HCT116 (cell line): ENCODE measurements around the gene PDLIM7. TPM values are rescaled to one million over a fixed set of nuclear protein-coding genes. Genes with fewer than 3 reads are reported as not detected.

Experiments
- ATAC-seq: fragments of 200-7000 bp; cut with Tn5 transposase; 2 replicates; pipeline ENCODE4 v1.9.1; 2020; ENCODE audit warnings: mild to moderate bottlenecking, moderate library complexity
- BruUV-seq: library from RNA; stranded (reverse); fragments of 400-500 nt; replicated peaks from 2 replicates; lab custom pipeline; 2021; lab: Mats Ljungman, UMichigan
- CTCF ChIA-PET: fragments of 300-600 bp; sonication (Branson Sonifier 250); formaldehyde crosslinking; loops from one replicate; lab custom pipeline; 2021; ENCODE audit warnings: antibody characterized with exemption; lab: Charles Lee
- POLR2A ChIA-PET: fragments of 300-600, 350-600 bp; sonication (Branson Sonifier 250); formaldehyde crosslinking; loops from one replicate; lab custom pipeline; 2021; ENCODE audit warnings: antibody characterized with exemption; lab: Charles Lee
- RAD21 ChIA-PET, 2 experiments: fragments of 300-600 bp; sonication (Branson Sonifier 250); formaldehyde crosslinking; loops; one replicate each; lab custom pipeline; 2023; ENCODE audit warnings: low total read pairs in 2 of 2; ENCODE audit not compliant: uncharacterized antibody in 2 of 2, unreplicated experiment in 2 of 2, low non-redundant PET in 1 of 2; lab: Charles Lee
- DNase-seq: peaks from one replicate; pipeline ENCODE4 v3.0.0-alpha.2; 2010; ENCODE audit warnings: low read depth, low spot score
- H2AFZ ChIP-seq: fragments of 200-600 bp; shearing (Covaris generic), sonication (generic); 2 replicates; pipeline ENCODE4 v1.6.1; 2017; ENCODE audit warnings: low read depth, mixed run types, mixed read lengths, antibody characterized with exemption, low read length; ENCODE audit not compliant: poor library complexity, severe bottlenecking
- H3K27ac ChIP-seq: 2 replicates; pipeline ENCODE4 v1.5.1; 2012; ENCODE audit warnings: low read depth, low read length
- H3K27me3 ChIP-seq: fragments of 200-600 bp; sonication (generic); 2 replicates; pipeline ENCODE4 v1.6.1; 2016; ENCODE audit warnings: mixed run types, low read length, mixed read lengths; ENCODE audit not compliant: insufficient read depth
- H3K36me3 ChIP-seq, 2 experiments: fragments of 200-500 bp in 1 of 2; fragments of 200-600 bp in 1 of 2; sonication (Bioruptor generic) in 1 of 2; sonication (generic) in 1 of 2; 2 replicates each; pipeline versions ENCODE4 v1.5.1 to v1.6.1; 2014 to 2016; ENCODE audit warnings: low read length in 2 of 2, inconsistent platforms in 1 of 2, mixed read lengths in 1 of 2, mixed run types in 1 of 2; ENCODE audit not compliant: insufficient read depth in 2 of 2, control insufficient read depth in 1 of 2
- H3K4me1 ChIP-seq, 2 experiments: fragments of 200-600 bp in 1 of 2; sonication (generic) in 1 of 2; 2 replicates each; pipeline versions ENCODE4 v1.5.1 to v1.6.1; 2012 to 2017; ENCODE audit warnings: low read length in 2 of 2, inconsistent platforms in 1 of 2, mild to moderate bottlenecking in 1 of 2, mixed read lengths in 1 of 2, mixed run types in 1 of 2, moderate library complexity in 1 of 2; ENCODE audit not compliant: insufficient read depth in 2 of 2, control insufficient read depth in 1 of 2
- H3K4me2 ChIP-seq: fragments of 200-600 bp; sonication (generic); 2 replicates; pipeline ENCODE4 v1.6.1; 2017; ENCODE audit warnings: mixed run types, low read length, mixed read lengths
- H3K4me3 ChIP-seq, 2 experiments: fragments of 200-600 bp in 1 of 2; sonication (generic) in 1 of 2; replicated peaks in 1 of 2; 2 replicates each; pipeline ENCODE4 v1.5.1; 2011 to 2016; ENCODE audit warnings: low read length in 2 of 2, control low read depth in 1 of 2, low read depth in 1 of 2, mild to moderate bottlenecking in 1 of 2, mixed read lengths in 1 of 2, mixed run types in 1 of 2
- H3K79me2 ChIP-seq: fragments of 200-600 bp; sonication (generic); 2 replicates; pipeline ENCODE4 v1.6.1; 2017; ENCODE audit warnings: mild to moderate bottlenecking, mixed run types, low read length, moderate library complexity, mixed read lengths; ENCODE audit not compliant: insufficient read depth
- H3K9ac ChIP-seq: fragments of 200-600 bp; sonication (generic); 2 replicates; pipeline ENCODE4 v1.6.1; 2016; ENCODE audit warnings: low read length, mixed read lengths
- H3K9me2 ChIP-seq: fragments of 200-600 bp; sonication (generic), shearing (Covaris generic); 2 replicates; pipeline ENCODE4 v1.6.1; 2017; ENCODE audit warnings: mixed run types, mild to moderate bottlenecking, moderate library complexity; ENCODE audit not compliant: insufficient read depth
- H3K9me3 ChIP-seq, 2 experiments: fragments of 200-500 bp in 1 of 2; fragments of 200-600 bp in 1 of 2; sonication (Bioruptor generic) in 1 of 2; sonication (generic) in 1 of 2; 2 replicates each; pipeline ENCODE4 v1.6.1; 2014 to 2017; ENCODE audit warnings: low read length in 2 of 2, mixed read lengths in 2 of 2, inconsistent platforms in 1 of 2, low read depth in 1 of 2, mild to moderate bottlenecking in 1 of 2, mixed run types in 1 of 2, moderate library complexity in 1 of 2; ENCODE audit not compliant: control insufficient read depth in 1 of 2, insufficient read depth in 1 of 2
- H4K20me1 ChIP-seq: fragments of 200-600 bp; sonication (generic), shearing (Covaris generic); 2 replicates; pipeline ENCODE4 v1.6.1; 2017; ENCODE audit warnings: mixed run types, mild to moderate bottlenecking, moderate library complexity; ENCODE audit not compliant: insufficient read depth
- CTCF ChIP-seq, 3 experiments: fragments of 200-600 bp in 1 of 3; sonication (generic) in 1 of 3; IDR thresholded peaks in 2 of 3; conservative IDR thresholded peaks in 1 of 3; 2 replicates each; pipeline ENCODE4 v1.5.1; 2012 to 2017; ENCODE audit warnings: low read depth in 2 of 3, low read length in 2 of 3, antibody characterized with exemption in 1 of 3, borderline replicate concordance in 1 of 3, control low read depth in 1 of 3, mild to moderate bottlenecking in 1 of 3, mixed read lengths in 1 of 3, mixed run types in 1 of 3, moderate library complexity in 1 of 3; ENCODE audit not compliant: insufficient read depth in 1 of 3
- EZH2 ChIP-seq: fragments of 200-600 bp; sonication (generic); IDR thresholded peaks from 2 replicates; pipeline ENCODE4 v1.6.1; 2017; ENCODE audit warnings: antibody characterized with exemption, mixed run types
- EZH2phosphoT487 ChIP-seq: fragments of 200-600 bp; IDR thresholded peaks from 2 replicates; pipeline ENCODE4 v1.6.1; 2018; ENCODE audit warnings: antibody characterized with exemption, borderline replicate concordance
- JUND ChIP-seq: IDR thresholded peaks from 2 replicates; pipeline ENCODE4 v1.6.1; 2012
- MAX ChIP-seq: IDR thresholded peaks from 2 replicates; pipeline ENCODE4 v1.6.1; 2012
- POLR2A ChIP-seq: IDR thresholded peaks from 2 replicates; pipeline ENCODE4 v1.7.0; 2011; ENCODE audit warnings: borderline replicate concordance; ENCODE audit not compliant: insufficient read depth, insufficient read length; ENCODE audit errors: extremely low read depth
- POLR2AphosphoS5 ChIP-seq: IDR thresholded peaks from 2 replicates; pipeline ENCODE4 v1.6.1; 2011; ENCODE audit warnings: mild to moderate bottlenecking, low read depth, low read length, moderate library complexity
- RAD21 ChIP-seq: IDR thresholded peaks from 2 replicates; pipeline ENCODE4 v1.6.1; 2012; ENCODE audit warnings: low read depth, mild to moderate bottlenecking
- SIN3A ChIP-seq: IDR thresholded peaks from 2 replicates; pipeline ENCODE4 v1.6.1; 2012; ENCODE audit warnings: low read depth
- SP1 ChIP-seq: IDR thresholded peaks from 2 replicates; pipeline ENCODE4 v1.6.1; 2012; ENCODE audit warnings: low read depth
- SRF ChIP-seq: IDR thresholded peaks from 2 replicates; pipeline ENCODE4 v1.6.1; 2012; ENCODE audit warnings: low read depth
- TCF7L2 ChIP-seq: IDR thresholded peaks from 2 replicates; pipeline ENCODE4 v1.7.0; 2011; ENCODE audit warnings: borderline replicate concordance, inconsistent platforms; ENCODE audit not compliant: insufficient read depth, insufficient read length; ENCODE audit errors: extremely low read depth
- YY1 ChIP-seq: IDR thresholded peaks from 2 replicates; pipeline ENCODE4 v1.6.1; 2011; ENCODE audit warnings: low read length, low read depth, moderate library complexity, mild to moderate bottlenecking; ENCODE audit not compliant: insufficient replicate concordance; ENCODE audit errors: extremely low read depth
- ZFX ChIP-seq: fragments of 450-650 bp; IDR thresholded peaks from 2 replicates; pipeline ENCODE4 v1.6.1; 2017
- intact Hi-C: fragments of 100-400 bp; cut with micrococcal nuclease; formaldehyde crosslinking; loops from 2 replicates; pipeline ENCODE4 v1.10.0; 2022
- total RNA-seq: library from RNA; stranded (reverse); gene quantifications from one replicate; pipeline ENCODE4 v1.2.1, GENCODE V29; 2021; ENCODE audit not compliant: unreplicated experiment

PDLIM7 gene
- total RNA-seq, 1 experiment from 2014 or later, result 153 TPM

- Histone ChIP-seq H2AFZ (no peak overlapping the region), H3K4me3 (no peak overlapping the region), H3K27me3 (no peaks in the 10 kb centered on the region), H3K79me2 (no peaks in the 10 kb centered on the region), H3K9ac (no peak overlapping the region), H3K4me1 (peaks cover 4 to 11% of the 10 kb centered on the region in 2 experiments; a peak in 3 of 4 replicates), H4K20me1 (no peaks in the 10 kb centered on the region), H3K27ac (no peak overlapping the region), H3K4me2 (no peak overlapping the region), H3K9me2 (no peaks in the 10 kb centered on the region), H3K9me3 (no peaks in the 10 kb centered on the region), H3K36me3 (no peaks in the 10 kb centered on the region)
- TF ChIP-seq SIN3A (no peak), YY1 (no peak)
- ChIA-PET POLR2A (no interaction called here), CTCF (no interaction called here), RAD21 (no interaction called here)
- ATAC-seq, result no peak
- intact Hi-C loops, result loop anchor here (5.0 kb wide), 1 partner anchor 202 kb away; the partner anchor contains the start of genes PRELID1 and RAB24
- no TSS peak for BruUV-seq
- DNase-seq, result no peak
Measured at GRCh38 chr5:177504086-177505056, 7.0 kb upstream of the PDLIM7 start.

- intact Hi-C loops, result loop anchor here (5.0 kb wide), 1 partner anchor 201 kb away; the partner anchor contains the start of genes PRELID1 and RAB24
- DNase-seq, result no peak
- Histone ChIP-seq H3K79me2 (no peaks in the 10 kb centered on the region), H3K9ac (no peak overlapping the region), H3K27ac (no peak overlapping the region), H3K9me2 (no peaks in the 10 kb centered on the region), H3K36me3 (no peaks in the 10 kb centered on the region), H3K4me3 (no peak overlapping the region), H3K4me1 (peaks cover 4 to 11% of the 10 kb centered on the region in 2 experiments; a peak in 3 of 4 replicates), H2AFZ (no peak overlapping the region), H3K27me3 (no peaks in the 10 kb centered on the region), H3K9me3 (no peaks in the 10 kb centered on the region), H4K20me1 (no peaks in the 10 kb centered on the region), H3K4me2 (no peak overlapping the region)
- POLR2A ChIA-PET, result no interaction called here
- no TSS peak for BruUV-seq
- no peak for ATAC-seq
- CTCF ChIA-PET, result no interaction called here
- RAD21 ChIA-PET, result no interaction called here
- no peak for TF ChIP-seq YY1
- TF ChIP-seq TCF7L2, result no peak
- TF ChIP-seq RAD21, result no peak
- no peak for TF ChIP-seq SP1
- no peak for TF ChIP-seq POLR2AphosphoS5
- no peak for TF ChIP-seq MAX
- no peak for TF ChIP-seq ZFX
- no peak for TF ChIP-seq EZH2
- no peak for TF ChIP-seq POLR2A
- no peak for TF ChIP-seq CTCF (IDR thresholded peaks at IDR 0.05 in 2 of 3, conservative IDR thresholded peaks at IDR 0.05 in 1 of 3; ENCODE audit: borderline replicate concordance in 1 of 3, insufficient read depth in 1 of 3, low read depth in 2 of 3, low read length in 2 of 3)
- no peak for TF ChIP-seq JUND
- no peak for TF ChIP-seq EZH2phosphoT487
- TF ChIP-seq SRF, result no peak
Measured at GRCh38 chr5:177503351-177504085, 6.1 kb upstream of the PDLIM7 start.
